Measurements from ENCODE around the gene DUSP7.

DNA sequence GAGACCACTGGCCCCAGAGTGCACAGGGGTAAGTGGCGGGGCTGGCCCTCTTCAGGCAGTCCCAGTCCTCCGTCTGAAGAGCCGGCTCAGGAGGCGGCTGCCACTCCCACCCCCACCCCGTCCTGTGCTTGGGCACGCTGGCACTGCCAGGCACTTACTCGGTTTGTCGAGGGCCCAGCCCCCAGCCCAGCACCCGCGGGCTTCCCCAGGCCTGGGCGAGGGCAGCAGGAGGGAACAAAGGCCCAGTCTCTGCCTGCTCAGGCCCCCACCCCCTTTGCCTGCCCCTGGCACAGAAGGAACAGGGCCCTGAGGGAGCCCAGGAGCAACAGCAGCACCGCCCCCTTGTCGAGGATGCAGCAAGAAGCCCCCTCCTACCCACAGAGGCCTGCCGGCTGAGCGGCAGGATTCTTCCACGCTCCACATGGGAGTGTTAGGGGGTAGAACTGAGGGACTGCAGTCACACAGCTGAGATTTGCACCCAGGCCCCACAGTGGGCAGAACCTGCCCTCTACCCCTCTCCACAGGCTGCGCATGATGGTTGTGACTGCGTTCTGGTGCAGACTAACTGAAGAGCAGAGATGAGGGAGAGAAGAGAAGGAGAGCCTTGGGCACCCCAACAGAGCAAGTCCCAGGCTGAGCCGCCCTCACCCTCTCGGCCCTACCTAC, 8.9 kb downstream of the DUSP7 start:
- TF ChIP-seq GATA2 (IDR thresholded peaks at IDR 0.05; ENCODE audit: low read depth, low read length) (no peak), GATA3 (IDR thresholded peaks at IDR 0.05; ENCODE audit: low read depth, low read length) (no peak)

All from SH-SY5Y (cell line).